Kidney epithelial cell (primary cell): ENCODE data around the gene NHSL1. TPM values are rescaled to one million over a fixed set of nuclear protein-coding genes. Genes with fewer than 3 reads are reported as not detected.

Experiments used
- DNase-seq: peaks from one replicate; pipeline ENCODE4 v3.0.0-alpha.2; 2010; ENCODE audit warnings: low read depth
- H3K27me3 ChIP-seq: 2 replicates; pipeline ENCODE4 v1.6.0; 2011; ENCODE audit warnings: low read length; ENCODE audit not compliant: control insufficient read depth, insufficient read depth
- H3K36me3 ChIP-seq: 2 replicates; pipeline ENCODE4 v1.5.1; 2011; ENCODE audit warnings: low read length; ENCODE audit not compliant: control insufficient read depth, insufficient read depth
- H3K4me3 ChIP-seq: 2 replicates; pipeline ENCODE4 v1.5.1; 2011; ENCODE audit warnings: low read depth, mild to moderate bottlenecking, control low read depth, low read length
- total RNA-seq: library from RNA; depleted of rRNA; stranded (reverse); fragments of >200 nt; gene quantifications from 2 replicates; pipeline ENCODE4 v1.2.3, GENCODE V29; 2015
- TF ChIP-seq, protein P1 (sequence below): IDR thresholded peaks from 2 replicates; pipeline ENCODE4 v1.5.1; 2011; ENCODE audit warnings: mild to moderate bottlenecking, moderate library complexity, low read length, control low read depth, inconsistent platforms; ENCODE audit not compliant: insufficient read depth, poor library complexity, severe bottlenecking

NHSL1 gene
- total RNA-seq, 1 donor from 2014 or later = 11.5 TPM

DNA sequence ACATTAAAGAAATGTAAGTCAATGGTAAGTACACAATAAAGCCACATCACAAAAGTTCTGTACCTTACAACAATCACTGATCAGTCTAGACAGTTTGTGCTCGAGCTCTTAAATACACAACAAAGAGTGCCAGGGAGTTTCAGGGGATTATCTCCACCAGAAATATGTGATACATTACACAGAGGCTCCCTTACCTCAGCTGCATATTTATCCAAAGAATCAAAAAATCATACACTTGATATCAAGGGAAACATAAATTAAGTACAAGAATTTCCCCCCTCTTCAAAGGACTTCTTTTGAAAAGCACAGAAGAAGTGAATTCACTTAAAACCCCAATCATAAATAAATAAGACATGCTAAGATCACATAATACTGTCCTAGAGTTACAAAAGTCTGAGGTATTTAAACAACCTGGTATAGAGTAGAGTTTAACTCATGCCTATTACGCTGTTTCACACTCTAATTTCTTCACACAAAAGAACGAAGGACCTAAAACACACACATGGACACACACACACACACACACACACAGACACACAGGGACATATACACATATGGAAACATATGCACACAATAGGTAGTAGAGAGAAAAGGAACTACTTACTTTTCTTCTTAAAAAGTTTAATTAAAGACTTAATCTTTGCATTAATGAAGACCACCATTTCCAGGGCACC, 528 bp downstream of the NHSL1 start:
- peak overlapping the region; percentile 29 for H3K4me3 ChIP-seq

DNA sequence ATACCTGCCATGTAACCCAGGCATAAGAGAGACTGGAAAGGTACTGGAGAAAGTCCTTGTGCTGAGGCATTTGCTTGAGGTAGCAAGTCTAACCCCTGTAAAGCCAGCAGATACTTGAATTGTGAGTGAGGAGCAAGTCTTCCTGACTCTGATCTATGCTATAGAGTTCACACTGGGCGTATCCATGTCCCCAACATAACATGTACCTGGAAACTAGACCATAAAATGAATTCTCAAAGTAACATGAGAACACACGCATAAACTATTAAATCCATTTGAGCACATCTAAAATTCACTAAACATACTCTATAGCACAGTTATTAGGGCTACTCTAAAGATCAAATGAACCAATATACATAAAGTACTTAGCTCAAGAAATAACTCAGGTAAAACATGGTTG, 2.0 kb downstream of the NHSL1 start:
- no peak for DNase-seq
- Histone ChIP-seq H3K36me3 (no peaks in the 10 kb centered on the region), H3K4me3 (no peak overlapping the region), H3K27me3 (no peaks in the 10 kb centered on the region)
- TF ChIP-seq, protein P1, sequence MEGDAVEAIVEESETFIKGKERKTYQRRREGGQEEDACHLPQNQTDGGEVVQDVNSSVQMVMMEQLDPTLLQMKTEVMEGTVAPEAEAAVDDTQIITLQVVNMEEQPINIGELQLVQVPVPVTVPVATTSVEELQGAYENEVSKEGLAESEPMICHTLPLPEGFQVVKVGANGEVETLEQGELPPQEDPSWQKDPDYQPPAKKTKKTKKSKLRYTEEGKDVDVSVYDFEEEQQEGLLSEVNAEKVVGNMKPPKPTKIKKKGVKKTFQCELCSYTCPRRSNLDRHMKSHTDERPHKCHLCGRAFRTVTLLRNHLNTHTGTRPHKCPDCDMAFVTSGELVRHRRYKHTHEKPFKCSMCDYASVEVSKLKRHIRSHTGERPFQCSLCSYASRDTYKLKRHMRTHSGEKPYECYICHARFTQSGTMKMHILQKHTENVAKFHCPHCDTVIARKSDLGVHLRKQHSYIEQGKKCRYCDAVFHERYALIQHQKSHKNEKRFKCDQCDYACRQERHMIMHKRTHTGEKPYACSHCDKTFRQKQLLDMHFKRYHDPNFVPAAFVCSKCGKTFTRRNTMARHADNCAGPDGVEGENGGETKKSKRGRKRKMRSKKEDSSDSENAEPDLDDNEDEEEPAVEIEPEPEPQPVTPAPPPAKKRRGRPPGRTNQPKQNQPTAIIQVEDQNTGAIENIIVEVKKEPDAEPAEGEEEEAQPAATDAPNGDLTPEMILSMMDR = no peak

More for the DNA sequence above, 528 bp downstream of the NHSL1 start:
- TF ChIP-seq, protein P1 = no peak
- no peaks in the 10 kb centered on the region for H3K27me3 ChIP-seq
- DNase-seq = no peak
- no peaks in the 10 kb centered on the region for H3K36me3 ChIP-seq

DNA sequence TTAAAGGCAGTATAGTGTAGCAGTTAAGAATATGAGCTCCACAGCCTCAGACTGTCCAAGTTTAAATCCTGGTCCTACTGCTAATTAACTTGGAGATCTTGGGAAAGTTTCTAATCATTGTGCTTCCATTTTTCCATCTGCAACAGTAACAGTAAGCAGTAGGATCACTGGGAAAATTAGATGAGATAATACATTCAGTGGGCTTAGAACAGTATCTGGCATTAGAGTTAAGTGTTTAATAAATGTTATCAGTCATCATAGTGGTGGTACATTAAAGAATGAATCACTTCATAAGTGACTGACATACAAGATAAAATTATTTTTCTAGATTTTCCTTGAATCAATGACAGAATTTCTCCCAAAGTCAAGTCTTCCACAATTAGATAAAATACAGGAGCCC, 5.0 kb downstream of the NHSL1 start:
- Histone ChIP-seq H3K36me3 (no peaks in the 10 kb centered on the region), H3K27me3 (no peaks in the 10 kb centered on the region), H3K4me3 (no peak overlapping the region)
- TF ChIP-seq, protein P1 = no peak
- no peak for DNase-seq

DNA sequence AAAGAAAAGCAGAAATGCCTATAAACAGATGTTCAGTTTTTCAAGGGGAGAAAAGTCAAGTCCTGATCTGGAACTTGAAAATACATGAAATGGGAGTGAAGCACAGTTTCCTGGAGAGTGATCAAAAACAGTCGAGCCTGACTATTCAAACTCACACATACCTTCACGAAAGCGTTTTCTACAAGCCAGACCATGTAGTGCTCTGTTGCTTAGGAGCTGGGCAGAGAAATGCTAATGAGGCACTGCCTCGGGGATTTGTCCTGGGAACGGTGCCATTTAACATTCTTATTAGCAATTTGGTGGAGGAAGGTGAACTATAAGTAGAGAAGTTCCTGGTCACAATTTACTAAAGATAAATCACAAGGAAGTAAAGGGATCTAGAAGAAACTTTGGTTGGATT, 5.9 kb downstream of the NHSL1 start:
- no peaks in the 10 kb centered on the region for H3K27me3 ChIP-seq
- peak; percentile 62 for DNase-seq
- H3K4me3 ChIP-seq = no peak overlapping the region
- TF ChIP-seq, protein P1 = no peak
- no peaks in the 10 kb centered on the region for H3K36me3 ChIP-seq

DNA sequence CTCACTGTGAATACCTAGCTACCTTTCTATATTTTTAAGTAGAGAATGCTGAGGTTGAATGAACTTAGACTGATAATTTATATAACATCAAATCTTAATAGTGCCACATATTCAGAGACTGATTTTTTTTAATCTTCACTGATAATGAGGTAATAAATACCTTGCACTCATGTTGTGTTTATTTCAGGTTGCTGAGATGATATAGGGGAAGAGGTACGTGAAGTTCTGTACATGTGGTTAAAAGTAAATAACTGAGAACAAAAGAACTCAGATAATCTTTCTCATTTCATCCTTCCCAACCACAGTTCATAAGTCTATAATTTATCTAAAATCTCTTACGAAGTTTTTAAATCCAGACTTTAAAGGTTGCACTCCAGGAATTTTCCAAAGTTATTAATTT, 6.4 kb downstream of the NHSL1 start:
- DNase-seq = no peak
- TF ChIP-seq, protein P1 = no peak
- H3K4me3 ChIP-seq = no peak overlapping the region
- H3K36me3 ChIP-seq = no peaks in the 10 kb centered on the region
- H3K27me3 ChIP-seq = no peaks in the 10 kb centered on the region

DNA sequence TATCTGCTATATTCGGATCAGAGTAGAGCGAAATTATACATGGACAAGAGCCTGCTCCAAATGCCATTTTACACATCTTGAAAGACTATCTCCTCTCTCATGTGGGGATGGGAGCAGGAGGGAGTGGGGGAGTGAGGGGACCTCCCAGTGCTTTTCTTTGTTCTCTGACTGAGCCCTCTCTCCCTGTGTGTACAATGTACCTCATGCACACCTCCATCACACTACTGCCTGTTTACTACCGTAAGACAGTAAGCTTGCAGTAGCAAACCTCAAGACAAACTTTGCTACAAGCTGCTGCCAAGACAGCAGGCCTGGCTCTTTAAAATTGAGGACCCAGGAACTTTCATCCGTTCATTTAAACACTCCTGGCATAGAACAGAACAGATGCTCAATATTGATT, 7.2 kb downstream of the NHSL1 start:
- TF ChIP-seq, protein P1 = no peak
- no peak overlapping the region for H3K4me3 ChIP-seq
- H3K36me3 ChIP-seq = no peaks in the 10 kb centered on the region
- DNase-seq = no peak
- no peaks in the 10 kb centered on the region for H3K27me3 ChIP-seq
